Sigmoid colon (tissue), 7 donors: Measurements from ENCODE around the gene RNU1-3. TPM values are rescaled to one million over a fixed set of nuclear protein-coding genes. Genes with fewer than 3 reads are reported as not detected.
A peak's percentile ranks its signal among the peaks of the same experiment; 100 is the strongest.
"Not testable (repeated sequence)": the region's sequence is repeated elsewhere in the genome, so short reads cannot be mapped to it uniquely, and the experiment has no call there.

Experiments used
- DNase-seq: peaks from one replicate; pipeline ENCODE4 v3.0.0-alpha.2; 2019
- H3K27ac ChIP-seq, 4 donors: fragments of 200-600 bp; sonication (generic); one replicate each; pipeline ENCODE4 v1.5.1; 2016 to 2019; ENCODE audit warnings: mild to moderate bottlenecking in 1 of 4
- H3K27me3 ChIP-seq, 3 donors: fragments of 200-600 bp; sonication (generic); one replicate each; pipeline ENCODE4 v1.5.1; 2019; ENCODE audit warnings: mild to moderate bottlenecking in 1 of 3
- H3K36me3 ChIP-seq, 4 donors: fragments of 200-600 bp; sonication (generic); one replicate each; pipeline ENCODE4 v1.5.1; 2016 to 2019
- H3K4me1 ChIP-seq, 4 donors: fragments of 200-600 bp; sonication (generic); one replicate each; pipeline ENCODE4 v1.5.1; 2017 to 2019
- H3K4me3 ChIP-seq, 4 donors: fragments of 200-600 bp; sonication (generic); one replicate each; pipeline ENCODE4 v1.5.1; 2017 to 2019; ENCODE audit warnings: mild to moderate bottlenecking in 2 of 4, moderate library complexity in 1 of 4
- H3K9me3 ChIP-seq, 4 donors: fragments of 200-600 bp in 3 of 4; sonication (generic) in 3 of 4; one replicate each; pipeline versions ENCODE4 v1.5.1 to v1.6.1; 2013 to 2019
- WGBS, 2 donors: extraction: QIAGEN DNeasy Blood & Tissue Kit; methylation state at CpG; one replicate each; pipeline ENCODE4 v1.1.7; 2013; 5-methylcytosine and 5-hydroxymethylcytosine counted together
- intact Hi-C: fragments of 100-400 bp; cut with DNase I; formaldehyde crosslinking; loops from one replicate; pipeline ENCODE4 v1.15.1; 2023
- polyA plus RNA-seq, 3 donors: library from polyadenylated mRNA; stranded (reverse); fragments of 200-250 nt; gene quantifications; one replicate each; pipeline ENCODE4 v1.2.3, GENCODE V29; 2013
- total RNA-seq, 4 donors: library from RNA; depleted of rRNA; stranded (reverse); fragments of >200 nt; gene quantifications; one replicate each; pipeline ENCODE4 v1.1.0, GENCODE V29; 2016
- donor health status: healthy with polysubstance abuse.
- donor health status: Bipolar disorder and iron deficiency.
- donor health status: healthy.

The RNU1-3 gene
- total and polyA plus RNA-seq, 7 donors: under 0.01 TPM; not detected in 3

GRCh38 chr1:16656981-16657683 lies 9.6 kb downstream of the RNU1-3 start:
- H3K36me3 ChIP-seq, H3K27me3 ChIP-seq, H3K27ac ChIP-seq, H3K9me3 ChIP-seq, H3K4me3 ChIP-seq, DNase-seq, intact Hi-C loops, H3K4me1 ChIP-seq: not testable (repeated sequence)
- WGBS, 2 donors: 94% methylated on average over 2 of the region's 14 CpGs; no CpG with 5 or more reads in 1 of the 2 donors

GRCh38 chr1:16656574-16656973 lies 10.2 kb downstream of the RNU1-3 start:
- H3K36me3 ChIP-seq, H3K27me3 ChIP-seq, DNase-seq, intact Hi-C loops, H3K4me3 ChIP-seq, H3K4me1 ChIP-seq, H3K27ac ChIP-seq, H3K9me3 ChIP-seq: not testable (repeated sequence)
- 39% methylated on average over 1 of the region's 6 CpGs; no CpG with 5 or more reads in 1 of the 2 donors for WGBS, 2 donors

GRCh38 chr1:16651560-16651959 lies 15.2 kb downstream of the RNU1-3 start:
- DNase-seq: not testable (repeated sequence)
- 92 to 94% methylated on average over 1 of the region's 1 CpG for WGBS, 2 donors

GRCh38 chr1:16649960-16650359 lies 16.8 kb downstream of the RNU1-3 start:
- H3K27me3 ChIP-seq: peaks cover 0 to 12% (median 0%) of the 10 kb centered on the region in 3 donors
- H3K36me3 ChIP-seq, H3K4me1 ChIP-seq, intact Hi-C loops, H3K4me3 ChIP-seq, DNase-seq, H3K9me3 ChIP-seq, H3K27ac ChIP-seq: not testable (repeated sequence)
- 80 to 81% methylated on average over 9 of the region's 9 CpGs for WGBS, 2 donors

More at GRCh38 chr1:16651560-16651959, 15.2 kb downstream of the RNU1-3 start:
- H3K4me3 ChIP-seq, H3K36me3 ChIP-seq, H3K4me1 ChIP-seq, H3K27ac ChIP-seq, H3K9me3 ChIP-seq, intact Hi-C loops: not testable (repeated sequence)
- H3K27me3 ChIP-seq: peaks cover 0 to 12% (median 0%) of the 10 kb centered on the region in 3 donors

GRCh38 chr1:16649390-16649789 lies 17.4 kb downstream of the RNU1-3 start:
- peaks cover 0 to 12% (median 0%) of the 10 kb centered on the region in 3 donors for H3K27me3 ChIP-seq
- intact Hi-C loops, H3K4me3 ChIP-seq, H3K27ac ChIP-seq, H3K9me3 ChIP-seq, H3K36me3 ChIP-seq: not testable (repeated sequence)
- peak; percentile 66 for DNase-seq
- H3K4me1 ChIP-seq: peaks cover 0 to 12% (median 7%) of the 10 kb centered on the region in 4 donors
- WGBS, 2 donors: 88 to 92% methylated on average over 5 of the region's 6 CpGs

- H3K36me3 ChIP-seq, DNase-seq, H3K4me3 ChIP-seq, intact Hi-C loops, H3K9me3 ChIP-seq, H3K27ac ChIP-seq: not testable (repeated sequence)
- Histone ChIP-seq H3K4me1 (peaks cover 0 to 16% (median 10%) of the 10 kb centered on the region in 4 donors), H3K27me3 (peaks cover 0 to 12% (median 0%) of the 10 kb centered on the region in 3 donors)
- 93 to 95% methylated on average over 7 of the region's 8 CpGs for WGBS, 2 donors
Measured at GRCh38 chr1:16648756-16649155, 18.0 kb downstream of the RNU1-3 start.

- DNase-seq, intact Hi-C loops, H3K36me3 ChIP-seq, H3K27ac ChIP-seq, H3K9me3 ChIP-seq: not testable (repeated sequence)
- H3K4me3 ChIP-seq: peak overlapping the region in 1 of 4 donors; percentile 22
- peaks cover 0 to 21% (median 15%) of the 10 kb centered on the region in 4 donors for H3K4me1 ChIP-seq
- 29 to 40% methylated on average over 29 of the region's 32 CpGs for WGBS, 2 donors
- H3K27me3 ChIP-seq: peaks cover 0 to 12% (median 0%) of the 10 kb centered on the region in 3 donors
Measured at GRCh38 chr1:16648250-16648649, 18.5 kb downstream of the RNU1-3 start.

- Histone ChIP-seq H3K4me3 (peak overlapping the region in 1 of 4 donors; percentile 22), H3K27me3 (peaks cover 0 to 12% (median 0%) of the 10 kb centered on the region in 3 donors), H3K4me1 (peaks cover 0 to 29% (median 23%) of the 10 kb centered on the region in 4 donors)
- peak; percentile 76 for DNase-seq
- H3K27ac ChIP-seq, H3K9me3 ChIP-seq, intact Hi-C loops, H3K36me3 ChIP-seq: not testable (repeated sequence)
- WGBS, 2 donors: 8 to 20% methylated on average over 59 of the region's 84 CpGs
Measured at GRCh38 chr1:16647179-16648176, 19.3 kb downstream of the RNU1-3 start.

GRCh38 chr1:16646716-16647115 lies 20.0 kb downstream of the RNU1-3 start:
- H3K4me3 ChIP-seq, DNase-seq, H3K36me3 ChIP-seq, H3K27ac ChIP-seq, H3K9me3 ChIP-seq, intact Hi-C loops: not testable (repeated sequence)
- H3K27me3 ChIP-seq: peaks cover 0 to 12% (median 0%) of the 10 kb centered on the region in 3 donors
- WGBS, 2 donors: 89 to 92% methylated on average over 14 to 15 of the region's 17 CpGs
- peaks cover 0 to 37% (median 30%) of the 10 kb centered on the region in 4 donors for H3K4me1 ChIP-seq

GRCh38 chr1:16646061-16646664 lies 20.6 kb downstream of the RNU1-3 start:
- Histone ChIP-seq H3K4me1 (peaks cover 0 to 37% (median 30%) of the 10 kb centered on the region in 4 donors), H3K27me3 (peaks cover 0 to 12% (median 0%) of the 10 kb centered on the region in 3 donors)
- peak; percentile 70 for DNase-seq
- H3K9me3 ChIP-seq, H3K27ac ChIP-seq, H3K4me3 ChIP-seq, H3K36me3 ChIP-seq, intact Hi-C loops: not testable (repeated sequence)
- 91 to 92% methylated on average over 15 of the region's 15 CpGs for WGBS, 2 donors

GRCh38 chr1:16645271-16646060 lies 21.3 kb downstream of the RNU1-3 start:
- peak; percentile 83 for DNase-seq
- WGBS, 2 donors: 79 to 90% methylated on average over 7 of the region's 7 CpGs
- Histone ChIP-seq H3K27me3 (peaks cover 0 to 12% (median 0%) of the 10 kb centered on the region in 3 donors), H3K4me3 (peak overlapping the region in 3 of 4 donors; percentile 48 to 62 (median 59)), H3K27ac (peak overlapping the region; percentile 79 to 83 (median 80)), H3K4me1 (peaks cover 0 to 37% (median 30%) of the 10 kb centered on the region in 4 donors)
- H3K9me3 ChIP-seq, H3K36me3 ChIP-seq: not testable (repeated sequence)
- intact Hi-C loops: loop anchor here (2.0 kb wide), 1 partner anchor 33 kb away; the partner anchor contains the start of gene NBPF1
